GM23338 (cell line): ENCODE data around the gene ZC3H14.

Experiments
- EZH2 ChIP-seq: fragments of 200-600 bp; sonication (generic); IDR thresholded peaks from one replicate; pipeline ENCODE4 v1.8.0; 2017; ENCODE audit warnings: antibody characterized with exemption, mild to moderate bottlenecking, low read depth; ENCODE audit not compliant: unreplicated experiment
- POLR2AphosphoS5 ChIP-seq: IDR thresholded peaks from 2 replicates; pipeline ENCODE4 v1.6.1; 2016; ENCODE audit warnings: antibody characterized with exemption, low read depth
- TF ChIP-seq, protein P1 (sequence below), 2 experiments: fragments of 200-600 bp in 1 of 2; sonication (generic) in 1 of 2; conservative IDR thresholded peaks; 2 replicates each; pipeline versions ENCODE4 v1.5.1 to v1.6.1; 2016 to 2017; ENCODE audit warnings: antibody characterized with exemption in 2 of 2, low read depth in 2 of 2, mild to moderate bottlenecking in 2 of 2, moderate library complexity in 1 of 2
- TF ChIP-seq, protein P2 (sequence below): IDR thresholded peaks from 2 replicates; pipeline ENCODE4 v1.6.1; 2016; ENCODE audit warnings: antibody characterized with exemption

DNA sequence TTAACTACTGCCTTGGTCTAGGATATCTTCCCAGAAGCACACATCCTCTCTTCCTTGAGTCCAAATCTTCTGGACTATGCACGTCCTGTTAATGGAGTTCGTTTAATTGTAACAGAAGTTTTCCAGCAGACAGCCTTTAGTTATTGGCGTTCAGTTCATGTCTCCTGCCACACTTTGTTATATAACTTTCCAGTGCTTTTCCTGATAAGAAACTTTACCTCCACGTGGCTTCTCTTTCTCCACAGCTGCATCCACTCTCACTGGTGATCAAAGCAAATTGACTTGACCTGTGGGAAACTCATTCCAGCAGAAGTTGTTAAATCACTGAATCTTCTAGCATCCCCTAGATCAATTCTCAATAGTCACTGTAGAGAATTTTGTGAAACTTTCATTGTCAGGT is 27.0 kb upstream of the ZC3H14 start:
- TF ChIP-seq, protein P1, sequence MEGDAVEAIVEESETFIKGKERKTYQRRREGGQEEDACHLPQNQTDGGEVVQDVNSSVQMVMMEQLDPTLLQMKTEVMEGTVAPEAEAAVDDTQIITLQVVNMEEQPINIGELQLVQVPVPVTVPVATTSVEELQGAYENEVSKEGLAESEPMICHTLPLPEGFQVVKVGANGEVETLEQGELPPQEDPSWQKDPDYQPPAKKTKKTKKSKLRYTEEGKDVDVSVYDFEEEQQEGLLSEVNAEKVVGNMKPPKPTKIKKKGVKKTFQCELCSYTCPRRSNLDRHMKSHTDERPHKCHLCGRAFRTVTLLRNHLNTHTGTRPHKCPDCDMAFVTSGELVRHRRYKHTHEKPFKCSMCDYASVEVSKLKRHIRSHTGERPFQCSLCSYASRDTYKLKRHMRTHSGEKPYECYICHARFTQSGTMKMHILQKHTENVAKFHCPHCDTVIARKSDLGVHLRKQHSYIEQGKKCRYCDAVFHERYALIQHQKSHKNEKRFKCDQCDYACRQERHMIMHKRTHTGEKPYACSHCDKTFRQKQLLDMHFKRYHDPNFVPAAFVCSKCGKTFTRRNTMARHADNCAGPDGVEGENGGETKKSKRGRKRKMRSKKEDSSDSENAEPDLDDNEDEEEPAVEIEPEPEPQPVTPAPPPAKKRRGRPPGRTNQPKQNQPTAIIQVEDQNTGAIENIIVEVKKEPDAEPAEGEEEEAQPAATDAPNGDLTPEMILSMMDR (conservative IDR thresholded peaks at IDR 0.05; ENCODE audit: low read depth in 2 of 2), result no peak
- TF ChIP-seq POLR2AphosphoS5 (no peak), EZH2 (no peak)
- TF ChIP-seq, protein P2, sequence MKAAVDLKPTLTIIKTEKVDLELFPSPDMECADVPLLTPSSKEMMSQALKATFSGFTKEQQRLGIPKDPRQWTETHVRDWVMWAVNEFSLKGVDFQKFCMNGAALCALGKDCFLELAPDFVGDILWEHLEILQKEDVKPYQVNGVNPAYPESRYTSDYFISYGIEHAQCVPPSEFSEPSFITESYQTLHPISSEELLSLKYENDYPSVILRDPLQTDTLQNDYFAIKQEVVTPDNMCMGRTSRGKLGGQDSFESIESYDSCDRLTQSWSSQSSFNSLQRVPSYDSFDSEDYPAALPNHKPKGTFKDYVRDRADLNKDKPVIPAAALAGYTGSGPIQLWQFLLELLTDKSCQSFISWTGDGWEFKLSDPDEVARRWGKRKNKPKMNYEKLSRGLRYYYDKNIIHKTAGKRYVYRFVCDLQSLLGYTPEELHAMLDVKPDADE, result no peak
